IMR-90 (cell line): ENCODE data around the gene CLCN4. TPM values are rescaled to one million over a fixed set of nuclear protein-coding genes. Genes with fewer than 3 reads are reported as not detected.

Source experiments
- ATAC-seq: fragments of 200-7000 bp; cut with Tn5 transposase; 2 replicates; pipeline ENCODE4 v1.9.1; 2020; ENCODE audit warnings: low read depth, mild to moderate bottlenecking, moderate library complexity
- BruUV-seq: library from RNA; stranded (reverse); fragments of 400-500 nt; replicated peaks from 2 replicates; lab custom pipeline; 2021; lab: Mats Ljungman, UMichigan
- CTCF ChIA-PET: fragments of 300-600 bp; formaldehyde crosslinking; extraction: SDS; loops from one replicate; lab custom pipeline; 2021; ENCODE audit warnings: antibody characterized with exemption; lab: Yijun Ruan, JAX
- POLR2A ChIA-PET: fragments of 300-600 bp; sonication (Branson Sonifier 250); formaldehyde crosslinking; loops from one replicate; lab custom pipeline; 2022; ENCODE audit warnings: antibody characterized with exemption; ENCODE audit not compliant: unreplicated experiment; lab: Charles Lee
- DNase-seq: peaks from one replicate; pipeline ENCODE4 v3.0.0; 2013
- H2AFZ ChIP-seq: replicated peaks from 2 replicates; pipeline ENCODE3; 2013; ENCODE audit warnings: low read length, mild to moderate bottlenecking; ENCODE audit not compliant: poor library complexity
- H2AK5ac ChIP-seq: 2 replicates; pipeline ENCODE4 v1.6.1; 2013; ENCODE audit warnings: low read depth, low read length, inconsistent platforms
- H2AK9ac ChIP-seq: replicated peaks from 2 replicates; pipeline ENCODE3; 2013; ENCODE audit warnings: mild to moderate bottlenecking, low read depth, low read length, moderate library complexity; ENCODE audit not compliant: poor library complexity
- H2BK120ac ChIP-seq: 2 replicates; pipeline ENCODE4 v1.6.1; 2013; ENCODE audit warnings: low read depth, low read length, inconsistent platforms
- H2BK15ac ChIP-seq: 3 replicates; pipeline ENCODE4 v1.6.1; 2013; ENCODE audit warnings: low read depth, low read length, inconsistent platforms
- H2BK20ac ChIP-seq: 2 replicates; pipeline ENCODE4 v1.6.1; 2013; ENCODE audit warnings: low read depth, mild to moderate bottlenecking, inconsistent platforms, low read length, moderate library complexity
- H2BK5ac ChIP-seq: 2 replicates; pipeline ENCODE4 v1.6.1; 2013; ENCODE audit warnings: mild to moderate bottlenecking, low read depth, low read length, inconsistent platforms; ENCODE audit not compliant: poor library complexity, severe bottlenecking
- H3K14ac ChIP-seq: replicated peaks from 2 replicates; pipeline ENCODE4 v1.6.1; 2013; ENCODE audit warnings: low read depth, low read length, inconsistent platforms
- H3K18ac ChIP-seq: 2 replicates; pipeline ENCODE4 v1.6.1; 2013; ENCODE audit warnings: low read depth, low read length, control low read depth
- H3K23ac ChIP-seq: 2 replicates; pipeline ENCODE4 v1.6.1; 2013; ENCODE audit warnings: low read depth, low read length, inconsistent platforms
- H3K27ac ChIP-seq: 2 replicates; pipeline ENCODE4 v1.5.1; 2013; ENCODE audit warnings: mild to moderate bottlenecking, control low read depth, low read length; ENCODE audit not compliant: insufficient read depth
- H3K27me3 ChIP-seq: 2 replicates; pipeline ENCODE4 v1.6.1; 2013; ENCODE audit warnings: low read length; ENCODE audit not compliant: control insufficient read depth, insufficient read depth
- H3K36me3 ChIP-seq: 2 replicates; pipeline ENCODE4 v1.6.1; 2013; ENCODE audit warnings: low read length, mixed read lengths; ENCODE audit not compliant: control insufficient read depth, insufficient read depth
- H3K4ac ChIP-seq: 2 replicates; pipeline ENCODE4 v1.6.1; 2013; ENCODE audit warnings: low read depth, low read length, inconsistent platforms
- H3K4me1 ChIP-seq: 2 replicates; pipeline ENCODE4 v1.6.1; 2013; ENCODE audit warnings: low read length, mixed read lengths; ENCODE audit not compliant: control insufficient read depth, insufficient read depth
- H3K4me2 ChIP-seq: 2 replicates; pipeline ENCODE4 v1.6.1; 2013; ENCODE audit warnings: low read depth, mild to moderate bottlenecking, control low read depth, low read length, moderate library complexity
- H3K4me3 ChIP-seq: 2 replicates; pipeline ENCODE4 v1.5.1; 2013; ENCODE audit warnings: low read depth, mild to moderate bottlenecking, control low read depth, low read length, moderate library complexity; ENCODE audit not compliant: insufficient read depth
- H3K56ac ChIP-seq: 2 replicates; pipeline ENCODE4 v1.6.1; 2013; ENCODE audit warnings: low read length, inconsistent platforms; ENCODE audit not compliant: insufficient read depth; ENCODE audit errors: extremely low read depth
- H3K79me1 ChIP-seq, 2 experiments: 2 replicates each; pipeline ENCODE4 v1.6.1; 2013; ENCODE audit warnings: low read length in 2 of 2, inconsistent platforms in 1 of 2, low read depth in 1 of 2
- H3K9ac ChIP-seq: 2 replicates; pipeline ENCODE4 v1.6.1; 2013; ENCODE audit warnings: low read depth, low read length, control low read depth
- H3K9me1 ChIP-seq: 2 replicates; pipeline ENCODE4 v1.6.1; 2013; ENCODE audit warnings: low read length, inconsistent platforms; ENCODE audit not compliant: insufficient read depth
- H3K9me3 ChIP-seq: 2 replicates; pipeline ENCODE4 v1.6.1; 2013; ENCODE audit warnings: low read length; ENCODE audit not compliant: control insufficient read depth, insufficient read depth
- H4K20me1 ChIP-seq: 2 replicates; pipeline ENCODE4 v1.6.1; 2013; ENCODE audit warnings: low read length, inconsistent platforms; ENCODE audit not compliant: insufficient read depth
- H4K5ac ChIP-seq: 2 replicates; pipeline ENCODE4 v1.6.1; 2013; ENCODE audit warnings: mild to moderate bottlenecking, low read depth, low read length, control low read depth
- H4K8ac ChIP-seq, 2 experiments: 2 replicates each; pipeline ENCODE4 v1.6.1; 2013; ENCODE audit warnings: low read depth in 2 of 2, low read length in 2 of 2, control low read depth in 1 of 2, inconsistent platforms in 1 of 2
- H4K91ac ChIP-seq: 2 replicates; pipeline ENCODE4 v1.6.1; 2013; ENCODE audit warnings: low read depth, low read length, inconsistent platforms; ENCODE audit not compliant: insufficient read depth
- CTCF ChIP-seq: conservative IDR thresholded peaks from 2 replicates; pipeline ENCODE4 v1.5.1; 2012; ENCODE audit warnings: mild to moderate bottlenecking, low read depth, low read length, improper control_type of control experiment
- FOS ChIP-seq: fragments of 150-350 bp; IDR thresholded peaks from 2 replicates; pipeline ENCODE4 v1.6.1; 2016; ENCODE audit warnings: low read depth, low read length
- NFE2L2 ChIP-seq: fragments of 150-350 bp; IDR thresholded peaks from 2 replicates; pipeline ENCODE4 v1.6.1; 2016; ENCODE audit warnings: low read depth, mild to moderate bottlenecking, low read length
- WGBS, 2 experiments: methylation state at CpG; one replicate each; pipeline versions ENCODE4 v1.1.5 to v1.1.7; 2013; ENCODE audit warnings: missing lambda C conversion rate in 2 of 2; ENCODE audit not compliant: insufficient read length in 1 of 2; ENCODE audit errors: extremely low coverage in 2 of 2; 5-methylcytosine and 5-hydroxymethylcytosine counted together
- dilution Hi-C: fragments of 300-500 bp; cut with HindIII; formaldehyde crosslinking; loops from one replicate; pipeline ENCODE4 v1.14.3; 2018; ENCODE audit warnings: low sequenced_read_pairs; ENCODE audit not compliant: unreplicated experiment
- in situ Hi-C: fragments of 300-500 bp; cut with MboI; formaldehyde crosslinking; loops from 3 replicates; pipeline ENCODE4 v1.14.3; 2019; ENCODE audit warnings: low sequenced_read_pairs, inconsistent platforms, mixed read lengths
- intact Hi-C: fragments of 100-400 bp; cut with micrococcal nuclease; formaldehyde crosslinking; loops from 2 replicates; pipeline ENCODE4 v1.10.0; 2022
- polyA plus RNA-seq, 3 experiments: library from polyadenylated mRNA; depleted of rRNA; stranded (reverse); fragments of >200 nt; gene quantifications; 2 replicates each; pipeline ENCODE4 v1.2.3, GENCODE V29; 2012; ENCODE audit warnings: low replicate concordance in 1 of 3
- total RNA-seq: library from RNA; depleted of rRNA; stranded (reverse); fragments of >200 nt; gene quantifications from 2 replicates; pipeline ENCODE4 v1.2.3, GENCODE V29; 2012

The CLCN4 gene
- total and polyA plus RNA-seq, 2 of the 4 experiments (the other 2 are of a cell fraction): 2.2 to 4.5 TPM

DNA sequence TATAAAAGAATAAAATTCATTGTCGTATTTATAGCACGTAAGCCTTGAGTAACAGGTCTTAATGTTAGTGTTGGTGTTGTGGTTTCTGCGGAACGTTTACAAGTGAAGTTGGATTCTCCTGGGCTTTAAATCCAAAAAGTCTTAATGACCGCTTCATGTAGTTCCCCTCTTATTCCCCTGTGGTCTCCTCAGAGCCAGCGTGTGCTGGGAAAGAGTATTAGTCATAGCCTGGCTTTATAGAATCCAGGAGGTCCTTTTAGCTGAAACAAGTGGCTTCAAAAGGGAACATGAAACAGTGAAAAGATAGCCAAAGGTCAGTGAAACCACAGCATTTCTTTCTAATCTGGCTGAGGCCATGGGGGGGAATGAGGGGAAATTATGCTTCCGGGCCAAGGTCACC, 79.1 kb downstream of the CLCN4 start:
- H4K8ac ChIP-seq: no peak overlapping the region
- intact Hi-C loops: no loop called here
- H3K9ac ChIP-seq: no peak overlapping the region
- H2BK120ac ChIP-seq: no peak overlapping the region
- no peak overlapping the region for H4K91ac ChIP-seq
- no peak overlapping the region for H3K4me3 ChIP-seq
- no peak overlapping the region for H3K23ac ChIP-seq
- H4K20me1 ChIP-seq: no peaks in the 10 kb centered on the region
- WGBS, 2 experiments: no CpG with 5 or more reads among the region's 7 CpGs
- no TSS peak for BruUV-seq
- peak overlapping the region; percentile 29; the same call in 1 of the 2 replicates for H4K5ac ChIP-seq
- TF ChIP-seq CTCF: no peak
- peak; percentile 14; the same call in 1 of the 2 replicates for TF ChIP-seq FOS
- no peak for TF ChIP-seq NFE2L2
- no peak overlapping the region for H3K4ac ChIP-seq
- H3K18ac ChIP-seq: peak overlapping the region; percentile 45; the same call in 1 of the 2 replicates
- DNase-seq (peak; percentile 76), ATAC-seq (peak; percentile 15; the same call in 1 of the 2 replicates)
- no peak overlapping the region for H2BK5ac ChIP-seq
- no peak overlapping the region for H3K4me2 ChIP-seq
- CTCF ChIA-PET: no interaction called here
- in situ Hi-C loops: no loop called here
- no peak overlapping the region for H2AK5ac ChIP-seq
- no peaks in the 10 kb centered on the region for H3K79me1 ChIP-seq
- no peak overlapping the region for H2BK15ac ChIP-seq
- H3K9me1 ChIP-seq: no peaks in the 10 kb centered on the region
- H2AFZ ChIP-seq: no peak overlapping the region
- H3K4me1 ChIP-seq: peaks cover 10% of the 10 kb centered on the region
- no peak overlapping the region for H3K56ac ChIP-seq
- no peak overlapping the region for H3K27ac ChIP-seq
- no peaks in the 10 kb centered on the region for H3K27me3 ChIP-seq
- no peaks in the 10 kb centered on the region for H3K36me3 ChIP-seq
- H3K14ac ChIP-seq: no peak overlapping the region
- no peak overlapping the region for H2BK20ac ChIP-seq
- POLR2A ChIA-PET: no interaction called here
- no peak overlapping the region for H2AK9ac ChIP-seq
- no peaks in the 10 kb centered on the region for H3K9me3 ChIP-seq
- dilution Hi-C loops: no loop called here
